WTC11 (cell line): ENCODE data around the gene MAN1A2. TPM values are rescaled to one million over a fixed set of nuclear protein-coding genes. Genes with fewer than 3 reads are reported as not detected.

Experiments used
- ATAC-seq: fragments of 200-7000 bp; cut with Tn5 transposase; 2 replicates; pipeline ENCODE4 v1.10.0; 2021; ENCODE audit warnings: mild to moderate bottlenecking, moderate library complexity
- CTCF ChIA-PET: fragments of 300-600 bp; sonication (Branson Sonifier 250); formaldehyde crosslinking; loops from one replicate; lab custom pipeline; 2021; ENCODE audit warnings: antibody characterized with exemption; lab: Charles Lee
- POLR2A ChIA-PET: fragments of 350-600 bp; sonication (Branson Sonifier 250); formaldehyde crosslinking; loops from one replicate; lab custom pipeline; 2021; ENCODE audit warnings: antibody characterized with exemption; lab: Charles Lee
- DNase-seq: peaks from one replicate; pipeline ENCODE4 v3.0.0; 2021; ENCODE audit warnings: low spot score
- H3K27ac Mint-ChIP-seq: 2 replicates; pipeline ENCODE4 v1.8.0; 2021; ENCODE audit warnings: mixed read lengths
- H3K27me3 Mint-ChIP-seq: 2 replicates; pipeline ENCODE4 v1.8.0; 2021; ENCODE audit warnings: low read depth, mild to moderate bottlenecking, moderate library complexity, mixed read lengths
- H3K36me3 Mint-ChIP-seq: 2 replicates; pipeline ENCODE4 v1.8.0; 2021; ENCODE audit warnings: mixed read lengths
- H3K4me1 Mint-ChIP-seq: 2 replicates; pipeline ENCODE4 v1.8.0; 2022; ENCODE audit warnings: mixed read lengths
- H3K4me3 Mint-ChIP-seq: 2 replicates; pipeline ENCODE4 v1.8.0; 2021; ENCODE audit warnings: mild to moderate bottlenecking, moderate library complexity, mixed read lengths
- H3K9me3 Mint-ChIP-seq: 2 replicates; pipeline ENCODE4 v1.8.0; 2021; ENCODE audit warnings: mixed read lengths
- AFF4 ChIP-seq: sonication (generic); formaldehyde crosslinking; IDR thresholded peaks from 2 replicates; pipeline ENCODE4 v1.8.1; 2023; ENCODE audit warnings: mild to moderate bottlenecking, missing genetic modification reagents, borderline replicate concordance
- CREM ChIP-seq: sonication (generic); formaldehyde crosslinking; IDR thresholded peaks from 2 replicates; pipeline ENCODE4 v1.8.1; 2022; ENCODE audit warnings: mild to moderate bottlenecking, missing genetic modification reagents, moderate library complexity
- FOXJ3 ChIP-seq: sonication (generic); formaldehyde crosslinking; IDR thresholded peaks from 2 replicates; pipeline ENCODE4 v1.9.0; 2021; ENCODE audit warnings: missing genetic modification reagents, mild to moderate bottlenecking, borderline replicate concordance
- HMGXB4 ChIP-seq: sonication (generic); formaldehyde crosslinking; IDR thresholded peaks from 2 replicates; pipeline ENCODE4 v1.8.1; 2023; ENCODE audit warnings: mild to moderate bottlenecking, moderate library complexity, missing genetic modification reagents
- NFATC4 ChIP-seq: fragments of 250-450 bp; sonication (Bioruptor Pico); IDR thresholded peaks from 2 replicates; pipeline ENCODE4 v1.9.0; 2021; ENCODE audit warnings: mild to moderate bottlenecking
- PRDM15 ChIP-seq: sonication (generic); formaldehyde crosslinking; IDR thresholded peaks from 2 replicates; pipeline ENCODE4 v1.8.0; 2022; ENCODE audit warnings: missing genetic modification reagents
- RELA ChIP-seq: sonication (generic); formaldehyde crosslinking; IDR thresholded peaks from 2 replicates; pipeline ENCODE4 v1.8.1; 2022; ENCODE audit warnings: missing genetic modification reagents, mild to moderate bottlenecking, borderline replicate concordance
- SOX15 ChIP-seq: fragments of 250-450 bp; sonication (Bioruptor Pico); IDR thresholded peaks from 2 replicates; pipeline ENCODE4 v1.9.0; 2021; ENCODE audit warnings: mild to moderate bottlenecking
- total RNA-seq: library from RNA; stranded (reverse); gene quantifications from 3 replicates; pipeline ENCODE4 v1.2.3, GENCODE V29; 2021
- TF ChIP-seq, protein P1 (sequence below): sonication (generic); formaldehyde crosslinking; IDR thresholded peaks from 2 replicates; pipeline ENCODE4 v1.8.0; 2022; ENCODE audit warnings: mild to moderate bottlenecking, missing genetic modification reagents
- TF ChIP-seq, protein P2 (sequence below): sonication (generic); formaldehyde crosslinking; IDR thresholded peaks from 2 replicates; pipeline ENCODE4 v1.8.0; 2022; ENCODE audit warnings: mild to moderate bottlenecking, missing genetic modification reagents

MAN1A2 gene
- total RNA-seq, 1 experiment from 2014 or later, result 16.0 TPM

GRCh38 chr1:117555806-117556205 is 188.6 kb downstream of the MAN1A2 start:
- Mint-ChIP-seq H3K9me3 (peaks cover 46% of the 10 kb centered on the region), H3K36me3 (peaks cover 26% of the 10 kb centered on the region)

More at GRCh38 chr1:117555806-117556205, 188.6 kb downstream of the MAN1A2 start:
- ChIA-PET CTCF (interaction anchor here (1.1 to 1.6 kb wide), 2 partner anchors 203 kb away, joined by 3 to 4 read pairs; no protein-coding TSS in a partner anchor), POLR2A (no interaction called here)
- ATAC-seq, result no peak
- Mint-ChIP-seq H3K27ac (no peak overlapping the region), H3K27me3 (peaks cover 4% of the 10 kb centered on the region), H3K4me3 (no peak overlapping the region), H3K4me1 (no peaks in the 10 kb centered on the region)
- DNase-seq, result no peak
- no peak for TF ChIP-seq FOXJ3 (CRISPR knock-in tag)
- no peak for TF ChIP-seq HMGXB4
- TF ChIP-seq PRDM15 (CRISPR knock-in tag), result no peak
- no peak for TF ChIP-seq RELA
- no peak for TF ChIP-seq NFATC4 (CRISPR knock-in tag)
- TF ChIP-seq, protein P1, sequence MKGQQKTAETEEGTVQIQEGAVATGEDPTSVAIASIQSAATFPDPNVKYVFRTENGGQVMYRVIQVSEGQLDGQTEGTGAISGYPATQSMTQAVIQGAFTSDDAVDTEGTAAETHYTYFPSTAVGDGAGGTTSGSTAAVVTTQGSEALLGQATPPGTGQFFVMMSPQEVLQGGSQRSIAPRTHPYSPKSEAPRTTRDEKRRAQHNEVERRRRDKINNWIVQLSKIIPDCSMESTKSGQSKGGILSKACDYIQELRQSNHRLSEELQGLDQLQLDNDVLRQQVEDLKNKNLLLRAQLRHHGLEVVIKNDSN (CRISPR knock-in tag), result no peak
- TF ChIP-seq AFF4 (CRISPR knock-in tag), result no peak
- no peak for TF ChIP-seq CREM (CRISPR knock-in tag)
- TF ChIP-seq, protein P2, sequence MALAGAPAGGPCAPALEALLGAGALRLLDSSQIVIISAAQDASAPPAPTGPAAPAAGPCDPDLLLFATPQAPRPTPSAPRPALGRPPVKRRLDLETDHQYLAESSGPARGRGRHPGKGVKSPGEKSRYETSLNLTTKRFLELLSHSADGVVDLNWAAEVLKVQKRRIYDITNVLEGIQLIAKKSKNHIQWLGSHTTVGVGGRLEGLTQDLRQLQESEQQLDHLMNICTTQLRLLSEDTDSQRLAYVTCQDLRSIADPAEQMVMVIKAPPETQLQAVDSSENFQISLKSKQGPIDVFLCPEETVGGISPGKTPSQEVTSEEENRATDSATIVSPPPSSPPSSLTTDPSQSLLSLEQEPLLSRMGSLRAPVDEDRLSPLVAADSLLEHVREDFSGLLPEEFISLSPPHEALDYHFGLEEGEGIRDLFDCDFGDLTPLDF (CRISPR knock-in tag), result no peak
- no peak for TF ChIP-seq SOX15 (CRISPR knock-in tag)
